H9 (cell line): Measurements from ENCODE around the gene HLA-DQB2. TPM values are rescaled to one million over a fixed set of nuclear protein-coding genes. Genes with fewer than 3 reads are reported as not detected.

Source experiments
- DNase-seq: peaks from one replicate; pipeline ENCODE4 v3.0.0-alpha.2; 2017
- H2AFZ ChIP-seq: one replicate; pipeline ENCODE4 v1.6.1; 2013; ENCODE audit warnings: mild to moderate bottlenecking, low read length, control low read depth, moderate library complexity
- H2AK5ac ChIP-seq: 2 replicates; pipeline ENCODE4 v1.6.1; 2013; ENCODE audit warnings: low read length, control low read depth, mixed read lengths; ENCODE audit not compliant: insufficient read length
- H2BK120ac ChIP-seq: one replicate; pipeline ENCODE4 v1.6.1; 2013; ENCODE audit warnings: low read depth, mild to moderate bottlenecking, low read length, control low read depth, inconsistent platforms; ENCODE audit not compliant: poor library complexity, severe bottlenecking
- H2BK12ac ChIP-seq: 2 replicates; pipeline ENCODE4 v1.6.1; 2013; ENCODE audit warnings: low read length, control low read depth, mixed read lengths, low read depth; ENCODE audit not compliant: insufficient read length
- H2BK15ac ChIP-seq: 2 replicates; pipeline ENCODE4 v1.6.1; 2013; ENCODE audit warnings: low read depth, low read length, control low read depth
- H2BK20ac ChIP-seq: one replicate; pipeline ENCODE4 v1.6.1; 2013; ENCODE audit warnings: low read depth, mild to moderate bottlenecking, low read length, control low read depth, inconsistent platforms; ENCODE audit not compliant: poor library complexity, severe bottlenecking
- H2BK5ac ChIP-seq: 2 replicates; pipeline ENCODE4 v1.6.1; 2013; ENCODE audit warnings: low read length, control low read depth, mixed read lengths; ENCODE audit not compliant: insufficient read length
- H3K14ac ChIP-seq: 2 replicates; pipeline ENCODE4 v1.6.1; 2013; ENCODE audit warnings: low read length, control low read depth; ENCODE audit not compliant: insufficient read depth
- H3K18ac ChIP-seq: 2 replicates; pipeline ENCODE4 v1.6.1; 2013; ENCODE audit warnings: low read depth, mild to moderate bottlenecking, mixed read lengths, low read length, control low read depth; ENCODE audit not compliant: insufficient read length
- H3K23ac ChIP-seq: 2 replicates; pipeline ENCODE4 v1.6.1; 2013; ENCODE audit warnings: low read length, control low read depth, mixed read lengths, low read depth; ENCODE audit not compliant: insufficient read length
- H3K23me2 ChIP-seq: 2 replicates; pipeline ENCODE4 v1.6.1; 2013; ENCODE audit warnings: low read depth, mild to moderate bottlenecking, mixed read lengths, low read length, control low read depth; ENCODE audit not compliant: insufficient read length, poor library complexity, severe bottlenecking
- H3K27ac ChIP-seq: 2 replicates; pipeline ENCODE4 v1.5.1; 2013; ENCODE audit warnings: low read length, control low read depth, mixed read lengths, low read depth; ENCODE audit not compliant: insufficient read length
- H3K27me3 ChIP-seq: 2 replicates; pipeline ENCODE4 v1.6.1; 2013; ENCODE audit warnings: low read length, control low read depth, inconsistent platforms; ENCODE audit not compliant: insufficient read depth
- H3K4ac ChIP-seq: 2 replicates; pipeline ENCODE4 v1.6.1; 2013; ENCODE audit warnings: low read depth, mild to moderate bottlenecking, control low read depth, inconsistent platforms, low read length, moderate library complexity
- H3K4me1 ChIP-seq: 2 replicates; pipeline ENCODE4 v1.6.1; 2013; ENCODE audit warnings: low read length, control low read depth, inconsistent platforms; ENCODE audit not compliant: insufficient read depth
- H3K4me2 ChIP-seq: 2 replicates; pipeline ENCODE4 v1.6.1; 2013; ENCODE audit warnings: low read length, control low read depth, mixed read lengths; ENCODE audit not compliant: insufficient read length, insufficient read depth
- H3K56ac ChIP-seq: 2 replicates; pipeline ENCODE4 v1.6.1; 2013; ENCODE audit warnings: low read depth, mild to moderate bottlenecking, mixed read lengths, low read length, control low read depth; ENCODE audit not compliant: insufficient read length
- H3K79me1 ChIP-seq: 2 replicates; pipeline ENCODE4 v1.6.1; 2013; ENCODE audit warnings: low read depth, mild to moderate bottlenecking, moderate library complexity, low read length, control low read depth, inconsistent platforms; ENCODE audit not compliant: insufficient read depth, poor library complexity, severe bottlenecking
- H3K79me2 ChIP-seq: 2 replicates; pipeline ENCODE4 v1.6.1; 2013; ENCODE audit warnings: low read length, control low read depth, inconsistent platforms; ENCODE audit not compliant: insufficient read depth
- H3K9ac ChIP-seq: 2 replicates; pipeline ENCODE4 v1.6.1; 2013; ENCODE audit warnings: low read length, control low read depth, mixed read lengths; ENCODE audit not compliant: insufficient read length; ENCODE audit errors: extremely low read depth
- H3K9me3 ChIP-seq: one replicate; pipeline ENCODE4 v1.6.1; 2013; ENCODE audit warnings: low read depth, low read length, inconsistent platforms; ENCODE audit not compliant: control insufficient read depth
- H3T11ph ChIP-seq: one replicate; pipeline ENCODE4 v1.6.1; 2013; ENCODE audit warnings: mild to moderate bottlenecking, low read length, control low read depth, inconsistent platforms
- H4K20me1 ChIP-seq: one replicate; pipeline ENCODE4 v1.6.1; 2013; ENCODE audit not compliant: control insufficient read depth, insufficient read length, insufficient read depth
- H4K5ac ChIP-seq: 2 replicates; pipeline ENCODE4 v1.6.1; 2013; ENCODE audit warnings: low read depth, mild to moderate bottlenecking, mixed read lengths, low read length, control low read depth; ENCODE audit not compliant: insufficient read length
- H4K8ac ChIP-seq: replicated peaks from 2 replicates; pipeline ENCODE4 v1.6.1; 2013; ENCODE audit warnings: low read length, control low read depth, mixed read lengths, low read depth; ENCODE audit not compliant: insufficient read length
- H4K91ac ChIP-seq: 2 replicates; pipeline ENCODE4 v1.6.1; 2013; ENCODE audit warnings: low read depth, mild to moderate bottlenecking, moderate library complexity, mixed read lengths, low read length, control low read depth; ENCODE audit not compliant: insufficient read length
- H3K27ac Mint-ChIP-seq, 3 experiments: 2 replicates in 2 of 3; 3 replicates in 1 of 3; pipeline ENCODE4 v1.8.0; 2020 to 2021; ENCODE audit warnings: mixed read lengths in 3 of 3, mild to moderate bottlenecking in 1 of 3, moderate library complexity in 1 of 3
- H3K27me3 Mint-ChIP-seq: 2 replicates; pipeline ENCODE4 v1.8.0; 2021; ENCODE audit warnings: low read depth, mild to moderate bottlenecking, moderate library complexity, mixed read lengths
- H3K36me3 Mint-ChIP-seq, 3 experiments: 2 replicates in 2 of 3; 3 replicates in 1 of 3; pipeline ENCODE4 v1.8.0; 2020 to 2021; ENCODE audit warnings: low read depth in 3 of 3, mixed read lengths in 3 of 3; ENCODE audit not compliant: insufficient read depth in 1 of 3
- H3K4me1 Mint-ChIP-seq, 2 experiments: 2 replicates each; pipeline ENCODE4 v1.8.0; 2020; ENCODE audit warnings: mixed read lengths in 2 of 2
- H3K4me3 Mint-ChIP-seq, 2 experiments: 2 replicates in 1 of 2; 3 replicates in 1 of 2; pipeline ENCODE4 v1.8.0; 2020 to 2021; ENCODE audit warnings: mild to moderate bottlenecking in 2 of 2, mixed read lengths in 2 of 2, moderate library complexity in 1 of 2
- H3K9me3 Mint-ChIP-seq, 2 experiments: 2 replicates in 1 of 2; 3 replicates in 1 of 2; pipeline ENCODE4 v1.8.0; 2020; ENCODE audit warnings: mild to moderate bottlenecking in 2 of 2, mixed read lengths in 2 of 2, moderate library complexity in 1 of 2
- CTCF ChIP-seq: fragments of 200-600 bp; sonication (generic); conservative IDR thresholded peaks from 3 replicates; pipeline ENCODE4 v1.8.0; 2021; ENCODE audit warnings: antibody characterized with exemption, mild to moderate bottlenecking
- WGBS: extraction: QIAGEN DNeasy Blood & Tissue Kit; methylation state at CpG from one replicate; pipeline ENCODE4 v1.1.7; 2013; ENCODE audit warnings: missing lambda C conversion rate, low lambda C conversion rate, mixed read lengths; ENCODE audit not compliant: insufficient read length; ENCODE audit errors: extremely low coverage; 5-methylcytosine and 5-hydroxymethylcytosine counted together
- total RNA-seq: library from RNA; stranded (reverse); gene quantifications from 2 replicates; pipeline ENCODE4 v1.2.1, GENCODE V29; 2021

The HLA-DQB2 gene
- total RNA-seq, 1 experiment from 2014 or later: not detected

GRCh38 chr6:32759669-32760068 is 3.7 kb downstream of the HLA-DQB2 start:
- Histone ChIP-seq H2BK15ac (no peak overlapping the region), H3K4me1 (no peaks in the 10 kb centered on the region), H2BK5ac (no peak overlapping the region), H2AK5ac (no peak overlapping the region), H3K27me3 (no peaks in the 10 kb centered on the region), H3K4me2 (no peak overlapping the region), H4K8ac (no peak overlapping the region), H2BK20ac (no peak overlapping the region), H3K4ac (no peak overlapping the region), H3K9me3 (no peaks in the 10 kb centered on the region), H4K91ac (no peak overlapping the region), H3K14ac (no peak overlapping the region), H3K79me1 (no peaks in the 10 kb centered on the region), H4K5ac (no peak overlapping the region), H4K20me1 (no peaks in the 10 kb centered on the region), H3K27ac (no peak overlapping the region), H2BK120ac (no peak overlapping the region), H2BK12ac (no peak overlapping the region), H2AFZ (no peak overlapping the region), H3K79me2 (no peaks in the 10 kb centered on the region), H3K18ac (no peak overlapping the region), H3T11ph (no peak overlapping the region), H3K23me2 (no peaks in the 10 kb centered on the region), H3K9ac (no peak overlapping the region), H3K23ac (no peak overlapping the region), H3K56ac (no peak overlapping the region)
- H3K27ac Mint-ChIP-seq: no peak overlapping the region
- H3K4me3 Mint-ChIP-seq: no peak overlapping the region
- no peak for DNase-seq
- no CpG with 5 or more reads among the region's 1 CpG for WGBS
- no peak for TF ChIP-seq CTCF
- peaks cover 10% of the 10 kb centered on the region for H3K27me3 Mint-ChIP-seq
- no peaks in the 10 kb centered on the region; a peak in 1 of 7 replicates for H3K36me3 Mint-ChIP-seq
- H3K9me3 Mint-ChIP-seq: no peaks in the 10 kb centered on the region
- peaks cover 12 to 13% of the 10 kb centered on the region in 2 experiments; a peak in 3 of 4 replicates for H3K4me1 Mint-ChIP-seq
